ENCODE measurements around the gene PLS1.
A peak's percentile ranks its signal among the peaks of the same experiment; 100 is the strongest.

PLS1 gene

DNA sequence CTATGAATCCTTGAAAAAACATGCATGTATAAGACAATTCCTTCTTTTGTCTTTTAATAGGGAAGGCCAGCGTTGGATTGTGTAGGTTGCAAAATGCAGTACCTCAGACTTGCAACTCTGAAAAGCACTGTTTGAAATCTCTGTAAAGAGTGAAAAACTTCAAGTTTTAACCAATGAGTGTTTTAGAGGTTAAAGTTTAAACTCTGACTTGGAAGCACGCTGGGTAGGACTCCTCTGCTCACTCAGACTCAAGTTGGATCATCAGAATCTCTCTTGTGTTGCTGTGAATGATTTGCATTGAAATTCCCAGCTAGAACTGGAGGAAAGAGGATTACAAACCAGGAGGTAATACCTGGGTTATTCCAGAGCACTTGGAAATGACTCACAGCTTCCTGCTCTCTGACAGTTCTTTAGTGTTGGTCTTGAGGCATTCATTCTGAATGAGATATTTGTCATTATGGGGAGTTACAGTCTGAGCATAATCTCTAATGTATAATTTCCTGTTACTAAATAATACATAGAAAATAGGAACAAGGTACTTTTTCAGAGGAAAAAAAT is 49.1 kb downstream of the PLS1 start:
- H3K4me3 ChIP-seq (ENCODE audit: low read depth, low read length) = no peak overlapping the region
- in situ Hi-C loops (cut with HindIII; ENCODE audit: low sequenced_read_pairs) = no loop called here
- DNase-seq (ENCODE audit: low read depth) = peak; percentile 23
- no peak for TF ChIP-seq CTCF (IDR thresholded peaks at IDR 0.05; ENCODE audit: low read depth, low read length, missing control alignments)

DNA sequence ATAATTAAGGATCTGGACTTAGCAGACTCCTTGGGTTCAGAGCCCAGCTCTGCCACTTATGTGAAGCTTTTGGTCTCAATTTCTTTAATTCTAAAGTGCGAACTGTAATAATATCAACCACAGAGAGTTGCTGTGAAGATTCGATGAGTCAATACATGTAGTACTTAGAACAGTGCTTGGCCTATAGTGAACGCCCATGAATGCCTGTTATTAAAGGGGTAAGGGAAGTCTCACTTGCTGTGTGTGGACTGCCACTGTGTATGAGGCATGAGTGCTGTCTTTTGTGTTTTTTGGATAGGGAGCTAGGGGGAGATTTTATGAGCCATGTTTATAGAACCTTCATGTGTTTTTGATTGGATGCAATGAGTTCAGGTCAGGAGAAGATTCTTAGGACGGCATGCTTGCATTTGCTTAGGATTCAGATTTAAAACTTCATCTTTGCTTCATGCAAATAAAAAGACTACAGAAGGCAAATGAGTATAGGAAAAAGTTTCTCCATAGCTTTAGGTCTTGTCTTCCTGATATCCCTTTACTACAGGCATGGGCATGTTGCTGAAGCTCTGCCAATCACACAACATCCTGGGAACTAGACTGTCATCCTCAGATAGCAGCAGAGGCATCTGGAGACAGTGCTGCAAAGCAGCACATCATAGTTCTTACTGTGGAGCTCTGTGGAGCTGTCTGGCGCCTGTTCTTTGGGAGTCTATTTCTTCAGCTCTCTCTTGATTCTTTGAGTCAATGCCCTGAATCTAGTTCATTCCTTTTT is 50.0 kb downstream of the PLS1 start:
- no peak for TF ChIP-seq CTCF (IDR thresholded peaks at IDR 0.05; ENCODE audit: low read depth, low read length, missing control alignments)
- H3K4me3 ChIP-seq (ENCODE audit: low read depth, low read length) = no peak overlapping the region
- DNase-seq (ENCODE audit: low read depth) = no peak
- in situ Hi-C loops (cut with HindIII; ENCODE audit: low sequenced_read_pairs) = no loop called here

- DNase-seq (ENCODE audit: low read depth) = no peak
- TF ChIP-seq CTCF (IDR thresholded peaks at IDR 0.05; ENCODE audit: low read depth, low read length, missing control alignments) = no peak
- no peak overlapping the region for H3K4me3 ChIP-seq (ENCODE audit: low read depth, low read length)
- in situ Hi-C loops (cut with HindIII; ENCODE audit: low sequenced_read_pairs) = no loop called here
Observed at GRCh38 chr3:142647856-142648255, 51.7 kb downstream of the PLS1 start.

DNA sequence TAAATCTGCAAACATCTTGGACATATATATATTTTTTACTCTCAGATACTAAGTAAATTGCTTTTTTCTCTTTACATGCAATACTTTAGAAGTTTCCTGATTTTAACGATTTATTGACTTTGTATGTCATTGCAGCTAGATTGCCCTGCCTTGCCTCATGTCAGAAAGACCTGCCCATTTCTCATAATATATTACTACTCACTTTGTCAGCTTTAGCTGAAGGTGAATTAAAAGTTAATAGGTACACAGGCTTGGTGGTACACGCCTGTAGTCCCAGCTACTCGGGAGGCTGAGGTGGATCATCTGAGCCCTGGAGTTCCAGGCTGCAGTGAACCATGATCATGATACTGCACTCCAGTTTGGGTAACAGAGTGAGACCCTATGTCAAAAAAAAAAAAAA is 52.8 kb downstream of the PLS1 start:
- in situ Hi-C loops (cut with HindIII; ENCODE audit: low sequenced_read_pairs) = no loop called here
- no peak overlapping the region for H3K4me3 ChIP-seq (ENCODE audit: low read depth, low read length)
- TF ChIP-seq CTCF (IDR thresholded peaks at IDR 0.05; ENCODE audit: low read depth, low read length, missing control alignments) = no peak
- no peak for DNase-seq (ENCODE audit: low read depth)

- no peak for TF ChIP-seq CTCF (IDR thresholded peaks at IDR 0.05; ENCODE audit: low read depth, low read length, missing control alignments)
- in situ Hi-C loops (cut with HindIII; ENCODE audit: low sequenced_read_pairs) = no loop called here
- peak; percentile 52 for DNase-seq (ENCODE audit: low read depth)
- H3K4me3 ChIP-seq (ENCODE audit: low read depth, low read length) = no peak overlapping the region
Observed at GRCh38 chr3:142650001-142650693, 54.0 kb downstream of the PLS1 start.

DNA sequence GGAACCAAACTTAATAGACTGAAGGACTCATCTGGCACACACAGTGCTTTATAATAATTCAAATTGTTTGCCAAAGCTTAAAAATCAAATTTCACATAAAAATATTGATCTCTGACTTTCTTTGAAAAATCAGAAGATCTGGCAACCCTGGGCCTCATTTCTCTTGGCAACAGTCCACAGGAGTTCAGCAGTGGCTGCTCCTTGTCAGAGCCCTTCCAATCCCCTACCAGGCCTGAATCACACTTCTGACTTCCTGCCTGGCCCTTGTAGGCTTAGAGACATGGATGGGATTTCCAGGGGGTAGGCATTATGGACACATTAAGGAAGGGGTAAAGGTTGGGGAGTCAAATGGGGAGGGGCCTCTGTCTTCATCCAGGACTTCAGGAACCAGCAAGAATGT is 55.5 kb downstream of the PLS1 start:
- no peak for DNase-seq (ENCODE audit: low read depth)
- TF ChIP-seq CTCF (IDR thresholded peaks at IDR 0.05; ENCODE audit: low read depth, low read length, missing control alignments) = no peak
- no peak overlapping the region for H3K4me3 ChIP-seq (ENCODE audit: low read depth, low read length)
- in situ Hi-C loops (cut with HindIII; ENCODE audit: low sequenced_read_pairs) = no loop called here

Measured in astrocyte of the cerebellum (primary cell).